IMR-90 (cell line): ENCODE results near the gene RFX4. TPM values are rescaled to one million over a fixed set of nuclear protein-coding genes. Genes with fewer than 3 reads are reported as not detected.

ENCODE experiments used
- ATAC-seq: fragments of 200-7000 bp; cut with Tn5 transposase; 2 replicates; pipeline ENCODE4 v1.9.1; 2020; ENCODE audit warnings: low read depth, mild to moderate bottlenecking, moderate library complexity
- BruUV-seq: library from RNA; stranded (reverse); fragments of 400-500 nt; replicated peaks from 2 replicates; lab custom pipeline; 2021; lab: Mats Ljungman, UMichigan
- CTCF ChIA-PET: fragments of 300-600 bp; formaldehyde crosslinking; extraction: SDS; loops from one replicate; lab custom pipeline; 2021; ENCODE audit warnings: antibody characterized with exemption; lab: Yijun Ruan, JAX
- POLR2A ChIA-PET: fragments of 300-600 bp; sonication (Branson Sonifier 250); formaldehyde crosslinking; loops from one replicate; lab custom pipeline; 2022; ENCODE audit warnings: antibody characterized with exemption; ENCODE audit not compliant: unreplicated experiment; lab: Charles Lee
- DNase-seq: peaks from one replicate; pipeline ENCODE4 v3.0.0; 2013
- H2AFZ ChIP-seq: replicated peaks from 2 replicates; pipeline ENCODE3; 2013; ENCODE audit warnings: low read length, mild to moderate bottlenecking; ENCODE audit not compliant: poor library complexity
- H2AK5ac ChIP-seq: 2 replicates; pipeline ENCODE4 v1.6.1; 2013; ENCODE audit warnings: low read depth, low read length, inconsistent platforms
- H2AK9ac ChIP-seq: replicated peaks from 2 replicates; pipeline ENCODE3; 2013; ENCODE audit warnings: mild to moderate bottlenecking, low read depth, low read length, moderate library complexity; ENCODE audit not compliant: poor library complexity
- H2BK120ac ChIP-seq: 2 replicates; pipeline ENCODE4 v1.6.1; 2013; ENCODE audit warnings: low read depth, low read length, inconsistent platforms
- H2BK15ac ChIP-seq: 3 replicates; pipeline ENCODE4 v1.6.1; 2013; ENCODE audit warnings: low read depth, low read length, inconsistent platforms
- H2BK20ac ChIP-seq: 2 replicates; pipeline ENCODE4 v1.6.1; 2013; ENCODE audit warnings: low read depth, mild to moderate bottlenecking, inconsistent platforms, low read length, moderate library complexity
- H2BK5ac ChIP-seq: 2 replicates; pipeline ENCODE4 v1.6.1; 2013; ENCODE audit warnings: mild to moderate bottlenecking, low read depth, low read length, inconsistent platforms; ENCODE audit not compliant: poor library complexity, severe bottlenecking
- H3K14ac ChIP-seq: replicated peaks from 2 replicates; pipeline ENCODE4 v1.6.1; 2013; ENCODE audit warnings: low read depth, low read length, inconsistent platforms
- H3K18ac ChIP-seq: 2 replicates; pipeline ENCODE4 v1.6.1; 2013; ENCODE audit warnings: low read depth, low read length, control low read depth
- H3K23ac ChIP-seq: 2 replicates; pipeline ENCODE4 v1.6.1; 2013; ENCODE audit warnings: low read depth, low read length, inconsistent platforms
- H3K27ac ChIP-seq: 2 replicates; pipeline ENCODE4 v1.5.1; 2013; ENCODE audit warnings: mild to moderate bottlenecking, control low read depth, low read length; ENCODE audit not compliant: insufficient read depth
- H3K27me3 ChIP-seq: 2 replicates; pipeline ENCODE4 v1.6.1; 2013; ENCODE audit warnings: low read length; ENCODE audit not compliant: control insufficient read depth, insufficient read depth
- H3K36me3 ChIP-seq: 2 replicates; pipeline ENCODE4 v1.6.1; 2013; ENCODE audit warnings: low read length, mixed read lengths; ENCODE audit not compliant: control insufficient read depth, insufficient read depth
- H3K4ac ChIP-seq: 2 replicates; pipeline ENCODE4 v1.6.1; 2013; ENCODE audit warnings: low read depth, low read length, inconsistent platforms
- H3K4me1 ChIP-seq: 2 replicates; pipeline ENCODE4 v1.6.1; 2013; ENCODE audit warnings: low read length, mixed read lengths; ENCODE audit not compliant: control insufficient read depth, insufficient read depth
- H3K4me2 ChIP-seq: 2 replicates; pipeline ENCODE4 v1.6.1; 2013; ENCODE audit warnings: low read depth, mild to moderate bottlenecking, control low read depth, low read length, moderate library complexity
- H3K4me3 ChIP-seq: 2 replicates; pipeline ENCODE4 v1.5.1; 2013; ENCODE audit warnings: low read depth, mild to moderate bottlenecking, control low read depth, low read length, moderate library complexity; ENCODE audit not compliant: insufficient read depth
- H3K56ac ChIP-seq: 2 replicates; pipeline ENCODE4 v1.6.1; 2013; ENCODE audit warnings: low read length, inconsistent platforms; ENCODE audit not compliant: insufficient read depth; ENCODE audit errors: extremely low read depth
- H3K79me1 ChIP-seq, 2 experiments: 2 replicates each; pipeline ENCODE4 v1.6.1; 2013; ENCODE audit warnings: low read length in 2 of 2, inconsistent platforms in 1 of 2, low read depth in 1 of 2
- H3K9ac ChIP-seq: 2 replicates; pipeline ENCODE4 v1.6.1; 2013; ENCODE audit warnings: low read depth, low read length, control low read depth
- H3K9me1 ChIP-seq: 2 replicates; pipeline ENCODE4 v1.6.1; 2013; ENCODE audit warnings: low read length, inconsistent platforms; ENCODE audit not compliant: insufficient read depth
- H3K9me3 ChIP-seq: 2 replicates; pipeline ENCODE4 v1.6.1; 2013; ENCODE audit warnings: low read length; ENCODE audit not compliant: control insufficient read depth, insufficient read depth
- H4K20me1 ChIP-seq: 2 replicates; pipeline ENCODE4 v1.6.1; 2013; ENCODE audit warnings: low read length, inconsistent platforms; ENCODE audit not compliant: insufficient read depth
- H4K5ac ChIP-seq: 2 replicates; pipeline ENCODE4 v1.6.1; 2013; ENCODE audit warnings: mild to moderate bottlenecking, low read depth, low read length, control low read depth
- H4K8ac ChIP-seq, 2 experiments: 2 replicates each; pipeline ENCODE4 v1.6.1; 2013; ENCODE audit warnings: low read depth in 2 of 2, low read length in 2 of 2, control low read depth in 1 of 2, inconsistent platforms in 1 of 2
- H4K91ac ChIP-seq: 2 replicates; pipeline ENCODE4 v1.6.1; 2013; ENCODE audit warnings: low read depth, low read length, inconsistent platforms; ENCODE audit not compliant: insufficient read depth
- CHD1 ChIP-seq: IDR thresholded peaks from 2 replicates; pipeline ENCODE4 v1.6.1; 2012; ENCODE audit warnings: low read depth, low read length, improper control_type of control experiment
- POLR2A ChIP-seq: IDR thresholded peaks from 2 replicates; pipeline ENCODE4 v1.6.1; 2012; ENCODE audit warnings: mild to moderate bottlenecking, low read depth, low read length
- WGBS, 2 experiments: methylation state at CpG; one replicate each; pipeline versions ENCODE4 v1.1.5 to v1.1.7; 2013; ENCODE audit warnings: missing lambda C conversion rate in 2 of 2; ENCODE audit not compliant: insufficient read length in 1 of 2; ENCODE audit errors: extremely low coverage in 2 of 2; 5-methylcytosine and 5-hydroxymethylcytosine counted together
- dilution Hi-C: fragments of 300-500 bp; cut with HindIII; formaldehyde crosslinking; loops from one replicate; pipeline ENCODE4 v1.14.3; 2018; ENCODE audit warnings: low sequenced_read_pairs; ENCODE audit not compliant: unreplicated experiment
- in situ Hi-C: fragments of 300-500 bp; cut with MboI; formaldehyde crosslinking; loops from 3 replicates; pipeline ENCODE4 v1.14.3; 2019; ENCODE audit warnings: low sequenced_read_pairs, inconsistent platforms, mixed read lengths
- intact Hi-C: fragments of 100-400 bp; cut with micrococcal nuclease; formaldehyde crosslinking; loops from 2 replicates; pipeline ENCODE4 v1.10.0; 2022
- polyA plus RNA-seq, 3 experiments: library from polyadenylated mRNA; depleted of rRNA; stranded (reverse); fragments of >200 nt; gene quantifications; 2 replicates each; pipeline ENCODE4 v1.2.3, GENCODE V29; 2012; ENCODE audit warnings: low replicate concordance in 1 of 3
- total RNA-seq: library from RNA; depleted of rRNA; stranded (reverse); fragments of >200 nt; gene quantifications from 2 replicates; pipeline ENCODE4 v1.2.3, GENCODE V29; 2012

Gene RFX4
- total and polyA plus RNA-seq, 2 of the 4 experiments (the other 2 are of a cell fraction) = not detected

DNA sequence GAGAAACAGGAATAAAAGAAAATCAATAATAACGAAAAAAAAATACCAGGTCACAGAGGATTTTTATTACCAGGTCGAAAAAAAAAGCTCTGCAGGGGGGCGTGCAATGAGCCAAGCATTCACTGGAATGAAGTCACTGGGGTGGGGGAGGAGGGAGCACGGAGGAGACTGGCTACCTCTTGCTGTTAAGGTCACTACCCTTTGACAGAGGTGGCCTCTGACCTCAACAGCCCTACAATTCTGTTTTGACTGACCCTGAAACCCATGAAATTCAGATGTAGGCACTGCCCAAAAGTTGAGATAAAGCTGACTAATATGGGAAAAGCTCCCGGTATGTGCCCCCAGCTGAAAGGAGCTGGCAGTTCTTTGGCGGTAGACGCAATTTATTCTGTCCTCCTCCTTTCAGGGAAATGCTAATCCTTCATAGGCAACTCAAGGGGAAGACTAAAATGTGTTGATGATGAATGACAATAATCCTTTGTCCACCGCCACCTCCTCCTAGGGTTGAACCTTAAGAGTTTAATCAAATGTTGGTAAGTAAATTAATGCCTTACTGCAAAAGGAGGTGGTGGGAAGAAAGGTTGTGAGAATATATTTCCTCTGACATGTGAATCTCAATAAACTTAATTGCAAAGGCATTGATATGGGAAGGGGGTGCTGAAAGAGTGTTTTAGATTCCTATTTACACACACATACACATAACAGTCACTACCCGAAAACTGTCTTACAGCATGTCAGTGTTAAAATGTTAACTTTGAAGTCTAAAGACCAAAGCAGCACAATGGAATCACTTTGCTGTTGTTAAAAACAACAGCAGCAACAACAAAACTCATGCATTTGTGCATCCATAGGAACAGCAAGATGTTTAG, 185.4 kb downstream of the RFX4 start:
- Histone ChIP-seq H3K4ac (no peak overlapping the region), H3K4me3 (no peak overlapping the region), H4K20me1 (no peaks in the 10 kb centered on the region), H3K27ac (no peak overlapping the region), H3K79me1 (no peaks in the 10 kb centered on the region), H2AFZ (no peak overlapping the region), H4K5ac (no peak overlapping the region), H2AK9ac (no peak overlapping the region), H2BK120ac (no peak overlapping the region), H4K8ac (no peak overlapping the region), H3K56ac (no peak overlapping the region), H2BK20ac (no peak overlapping the region), H3K4me2 (no peak overlapping the region), H3K27me3 (peaks cover 7% of the 10 kb centered on the region), H3K18ac (no peak overlapping the region), H3K36me3 (no peaks in the 10 kb centered on the region), H2BK15ac (no peak overlapping the region), H3K9me3 (no peaks in the 10 kb centered on the region), H3K9ac (no peak overlapping the region), H4K91ac (no peak overlapping the region), H3K4me1 (peaks cover 1% of the 10 kb centered on the region; the same call in 1 of the 2 replicates), H2AK5ac (no peak overlapping the region), H3K14ac (no peak overlapping the region), H3K9me1 (no peaks in the 10 kb centered on the region), H2BK5ac (no peak overlapping the region), H3K23ac (0 out of 2 replicates have a peak overlapping the region, but pooled peaks have one; percentile 25)
- in situ Hi-C loops = no loop called here
- CTCF ChIA-PET = interaction anchor here (0.6 kb wide), 2 partner anchors 19 to 840 kb away, joined by 3 to 4 read pairs; no protein-coding TSS in a partner anchor
- intact Hi-C loops = no loop called here
- BruUV-seq = no TSS peak
- no peak for DNase-seq
- WGBS, 2 experiments = no CpG with 5 or more reads among the region's 9 CpGs
- no peak for ATAC-seq
- dilution Hi-C loops = no loop called here
- TF ChIP-seq POLR2A = no peak
- no peak for TF ChIP-seq CHD1
- POLR2A ChIA-PET = no interaction called here
